ENCODE data around the gene BICD2. TPM values are rescaled to one million over a fixed set of nuclear protein-coding genes. Genes with fewer than 3 reads are reported as not detected.
"Not testable (repeated sequence)": the region's sequence is repeated elsewhere in the genome, so short reads cannot be mapped to it uniquely, and the experiment has no call there.

BICD2 gene
- total RNA-seq, 2 donors from 2014 or later = 32.2 to 40.4 TPM

GRCh38 chr9:92774274-92774673 is 9.6 kb upstream of the BICD2 start:
- no peak for TF ChIP-seq CTCF (IDR thresholded peaks at IDR 0.05)
- Histone ChIP-seq H3K9me3 (no peaks in the 10 kb centered on the region), H3K27ac (no peak overlapping the region), H3K4me3 (no peak overlapping the region), H3K27me3 (no peaks in the 10 kb centered on the region), H3K4me1 (peaks cover 0 to 16% of the 10 kb centered on the region in 2 donors), H3K36me3 (no peaks in the 10 kb centered on the region)
- no peak for DNase-seq (ENCODE audit: low spot score)

DNA sequence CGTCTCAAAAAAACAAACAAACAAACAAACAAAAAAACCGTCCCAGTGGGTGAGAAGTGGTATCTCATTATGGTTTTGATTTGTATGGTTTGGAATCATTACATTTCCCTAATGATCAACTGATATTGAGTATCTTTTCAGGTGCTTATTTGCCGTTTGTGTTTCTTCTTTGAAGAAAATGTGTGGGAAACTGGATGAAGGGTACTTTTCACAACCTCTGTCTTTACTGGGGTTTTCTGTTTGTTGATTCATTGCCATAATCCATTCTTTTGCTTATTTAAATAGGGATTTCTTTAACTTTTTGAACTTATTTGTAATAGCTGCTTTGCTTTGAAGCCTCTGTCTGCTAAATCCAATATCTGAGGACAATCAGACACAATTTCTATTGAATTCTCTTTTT is 9.2 kb upstream of the BICD2 start:
- Histone ChIP-seq H3K27me3 (no peaks in the 10 kb centered on the region), H3K4me3 (no peak overlapping the region), H3K9me3 (no peaks in the 10 kb centered on the region), H3K4me1 (peaks cover 0 to 19% of the 10 kb centered on the region in 2 donors), H3K36me3 (no peaks in the 10 kb centered on the region), H3K27ac (no peak overlapping the region)
- no peak for TF ChIP-seq CTCF (IDR thresholded peaks at IDR 0.05)
- no peak for DNase-seq (ENCODE audit: low spot score)

DNA sequence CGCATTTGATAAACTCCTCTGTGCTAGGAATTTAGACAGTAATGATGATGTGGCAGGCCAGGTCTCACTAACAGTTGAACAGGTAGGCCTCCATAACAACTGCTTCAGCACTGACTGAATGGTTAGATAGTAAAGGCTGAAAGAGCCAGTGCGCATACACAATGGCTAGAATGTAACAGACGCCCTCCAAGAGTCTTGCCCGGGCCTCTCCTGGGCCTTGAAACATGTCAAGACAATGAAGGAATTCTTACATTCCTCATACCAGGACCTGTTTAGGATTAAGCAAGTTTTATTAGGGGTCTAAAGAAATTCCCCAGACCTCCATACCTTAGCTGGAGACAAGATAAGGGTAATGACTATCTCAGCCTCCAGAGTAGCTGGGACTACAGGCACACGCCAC is 6.7 kb upstream of the BICD2 start:
- H3K9me3 ChIP-seq = no peaks in the 10 kb centered on the region
- no peaks in the 10 kb centered on the region for H3K27me3 ChIP-seq
- no peaks in the 10 kb centered on the region for H3K36me3 ChIP-seq
- no peak overlapping the region for H3K4me3 ChIP-seq
- no peak for DNase-seq (ENCODE audit: low spot score)
- H3K27ac ChIP-seq = no peak overlapping the region
- peaks cover 0 to 20% of the 10 kb centered on the region in 2 donors for H3K4me1 ChIP-seq
- TF ChIP-seq CTCF (IDR thresholded peaks at IDR 0.05) = no peak

DNA sequence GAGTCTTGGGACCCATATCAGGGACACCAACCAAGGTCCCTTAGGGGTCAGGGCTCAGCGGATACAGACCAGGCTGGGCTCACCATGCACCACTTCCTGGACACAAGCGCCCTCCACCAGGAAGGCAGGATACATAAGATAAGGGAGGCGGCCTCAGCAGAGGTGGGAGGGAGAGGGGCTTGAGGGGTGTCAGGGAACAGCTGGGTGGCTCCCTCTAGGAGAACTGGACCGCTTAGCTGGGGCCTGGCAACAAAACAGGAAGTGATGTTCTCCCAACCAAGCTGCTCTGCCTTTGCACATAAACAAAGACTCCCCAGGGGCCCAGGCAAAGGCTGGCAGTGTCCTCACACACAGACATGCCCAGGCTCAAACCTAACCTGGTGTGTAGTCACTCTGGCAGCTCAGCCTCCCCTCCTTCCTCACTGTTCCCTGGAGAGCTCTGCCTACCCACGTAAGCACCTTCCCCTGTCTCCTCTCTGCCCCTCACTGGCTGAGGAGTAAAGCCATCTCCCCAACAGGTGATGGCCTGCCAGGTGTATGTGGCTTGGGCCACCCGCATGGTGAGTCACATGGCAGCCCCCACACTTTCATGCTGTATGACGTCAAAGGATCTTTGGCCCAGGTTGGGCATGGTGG is 5.8 kb upstream of the BICD2 start:
- Histone ChIP-seq H3K27me3 (no peaks in the 10 kb centered on the region), H3K4me1 (peaks cover 0 to 28% of the 10 kb centered on the region in 2 donors), H3K4me3 (no peak overlapping the region), H3K9me3 (no peaks in the 10 kb centered on the region), H3K27ac (peak overlapping the region; percentile 3 to 55), H3K36me3 (no peaks in the 10 kb centered on the region)
- no peak for DNase-seq (ENCODE audit: low spot score)
- no peak for TF ChIP-seq CTCF (IDR thresholded peaks at IDR 0.05)

GRCh38 chr9:92769990-92770359 is 5.3 kb upstream of the BICD2 start:
- no peaks in the 10 kb centered on the region for H3K9me3 ChIP-seq
- TF ChIP-seq CTCF (IDR thresholded peaks at IDR 0.05) = no peak
- no peaks in the 10 kb centered on the region for H3K27me3 ChIP-seq
- no peak for DNase-seq (ENCODE audit: low spot score)
- no peak overlapping the region for H3K4me3 ChIP-seq
- H3K4me1 ChIP-seq = peaks cover 0 to 29% of the 10 kb centered on the region in 2 donors
- no peaks in the 10 kb centered on the region for H3K36me3 ChIP-seq
- H3K27ac ChIP-seq = peak overlapping the region in 1 of 2 donors; percentile 55

GRCh38 chr9:92769286-92769685 is 4.7 kb upstream of the BICD2 start:
- Histone ChIP-seq H3K4me1 (peaks cover 0 to 29% of the 10 kb centered on the region in 2 donors), H3K36me3 (no peaks in the 10 kb centered on the region), H3K27me3 (no peaks in the 10 kb centered on the region), H3K27ac (peak overlapping the region in 1 of 2 donors; percentile 54), H3K9me3 (no peaks in the 10 kb centered on the region), H3K4me3 (no peak overlapping the region)
- DNase-seq (ENCODE audit: low spot score) = no peak
- no peak for TF ChIP-seq CTCF (IDR thresholded peaks at IDR 0.05)

DNA sequence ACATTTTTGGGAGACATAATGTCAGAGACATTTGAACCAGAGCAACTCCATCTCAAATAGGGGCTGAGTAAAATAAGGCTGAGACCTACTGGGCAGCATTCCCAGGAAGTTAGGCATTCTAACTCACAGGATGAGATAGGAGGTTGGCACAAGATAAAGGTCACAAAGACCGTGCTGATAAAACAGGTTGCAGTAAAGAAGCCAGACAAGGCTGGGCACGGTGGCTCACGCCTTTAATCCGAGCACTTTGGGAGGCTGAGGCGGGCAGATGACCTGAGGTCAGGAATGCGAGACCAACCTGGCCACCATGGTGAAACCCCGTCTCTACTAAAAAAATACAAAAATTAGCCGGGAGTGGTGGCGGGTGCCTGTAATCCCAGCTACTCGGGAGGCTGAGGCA is 4.2 kb upstream of the BICD2 start:
- not testable (repeated sequence) for H3K36me3 ChIP-seq; H3K9me3 ChIP-seq; H3K4me3 ChIP-seq; H3K27me3 ChIP-seq; DNase-seq (ENCODE audit: low spot score)
- peaks cover 0 to 31% of the 10 kb centered on the region in 2 donors for H3K4me1 ChIP-seq
- H3K27ac ChIP-seq = peak overlapping the region in 1 of 2 donors; percentile 54

Data from right atrium auricular region (tissue), 2 donors.